ENCODE measurements around the gene PDGFB.

The PDGFB gene

DNA sequence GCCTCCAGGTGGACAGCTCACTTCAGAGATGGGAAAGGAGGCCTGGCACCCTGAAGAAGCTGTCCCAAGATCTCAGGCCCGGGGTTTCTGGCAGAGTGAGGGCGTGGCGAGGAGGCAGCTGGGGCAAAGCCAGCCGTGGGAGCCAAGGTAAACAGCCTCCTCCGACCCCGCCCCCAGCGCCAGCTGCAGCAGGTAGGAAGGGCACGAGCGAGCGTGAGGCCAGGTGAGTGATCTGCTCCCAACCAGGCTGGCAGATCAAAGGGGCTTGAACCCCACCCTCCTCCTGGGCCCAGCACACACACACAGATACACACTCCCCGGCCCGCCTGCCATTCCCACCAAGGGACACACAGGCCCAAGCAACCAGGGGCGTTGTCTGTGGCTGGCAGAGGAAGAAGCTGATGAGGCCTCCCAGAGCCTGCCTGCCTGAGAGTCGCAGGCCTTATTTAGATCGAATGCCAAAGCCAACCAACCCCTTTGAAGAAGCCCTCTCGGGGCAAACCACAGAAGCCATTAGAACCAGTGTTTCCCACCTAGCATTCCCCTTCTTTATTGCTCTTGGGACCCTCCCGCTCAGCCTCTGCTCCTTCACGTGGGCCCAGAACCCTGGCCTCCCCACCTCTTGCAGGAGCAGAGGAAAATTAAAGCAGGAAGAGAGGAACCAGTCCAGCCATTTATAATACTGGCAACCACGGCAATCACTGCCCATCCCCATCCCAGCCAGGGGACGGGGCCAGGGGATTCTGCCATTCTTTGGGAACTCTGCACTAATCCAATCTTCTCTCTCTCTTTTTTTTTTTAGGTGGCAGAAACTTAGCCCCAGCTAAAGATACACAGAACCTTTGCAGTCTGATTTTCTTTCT, 5.0 kb downstream of the PDGFB start:
- no peaks in the 10 kb centered on the region for H3K79me2 ChIP-seq (ENCODE audit: insufficient read depth, low read length)
- TF ChIP-seq, protein P1, sequence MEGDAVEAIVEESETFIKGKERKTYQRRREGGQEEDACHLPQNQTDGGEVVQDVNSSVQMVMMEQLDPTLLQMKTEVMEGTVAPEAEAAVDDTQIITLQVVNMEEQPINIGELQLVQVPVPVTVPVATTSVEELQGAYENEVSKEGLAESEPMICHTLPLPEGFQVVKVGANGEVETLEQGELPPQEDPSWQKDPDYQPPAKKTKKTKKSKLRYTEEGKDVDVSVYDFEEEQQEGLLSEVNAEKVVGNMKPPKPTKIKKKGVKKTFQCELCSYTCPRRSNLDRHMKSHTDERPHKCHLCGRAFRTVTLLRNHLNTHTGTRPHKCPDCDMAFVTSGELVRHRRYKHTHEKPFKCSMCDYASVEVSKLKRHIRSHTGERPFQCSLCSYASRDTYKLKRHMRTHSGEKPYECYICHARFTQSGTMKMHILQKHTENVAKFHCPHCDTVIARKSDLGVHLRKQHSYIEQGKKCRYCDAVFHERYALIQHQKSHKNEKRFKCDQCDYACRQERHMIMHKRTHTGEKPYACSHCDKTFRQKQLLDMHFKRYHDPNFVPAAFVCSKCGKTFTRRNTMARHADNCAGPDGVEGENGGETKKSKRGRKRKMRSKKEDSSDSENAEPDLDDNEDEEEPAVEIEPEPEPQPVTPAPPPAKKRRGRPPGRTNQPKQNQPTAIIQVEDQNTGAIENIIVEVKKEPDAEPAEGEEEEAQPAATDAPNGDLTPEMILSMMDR (IDR thresholded peaks at IDR 0.05; ENCODE audit: low read length): no peak
- no peak for TF ChIP-seq EZH2 (IDR thresholded peaks at IDR 0.05; ENCODE audit: borderline replicate concordance, low read length)
- no peaks in the 10 kb centered on the region for H3K9me3 ChIP-seq (ENCODE audit: low read length)
- H3F3A ChIP-seq (ENCODE audit: insufficient read depth, low read length): no peaks in the 10 kb centered on the region
- no peak overlapping the region for H3K4me3 ChIP-seq (ENCODE audit: low read depth, low read length, poor library complexity, severe bottlenecking)
- no peaks in the 10 kb centered on the region for H3K4me1 ChIP-seq (ENCODE audit: insufficient read depth, low read length, severe bottlenecking)
- no peak overlapping the region for H3K9ac ChIP-seq (ENCODE audit: low read length)
- no peaks in the 10 kb centered on the region for H3K36me3 ChIP-seq (ENCODE audit: insufficient read depth, low read length)
- no peaks in the 10 kb centered on the region for H3K9me2 ChIP-seq (ENCODE audit: low read depth, low read length)
- no peaks in the 10 kb centered on the region for H4K20me1 ChIP-seq (ENCODE audit: insufficient read depth, low read length)
- no peak overlapping the region for H3K4me2 ChIP-seq (ENCODE audit: low read length)
- H3K27me3 ChIP-seq (ENCODE audit: insufficient read depth, low read length): peaks cover 12% of the 10 kb centered on the region; the same call in 1 of the 2 replicates
- H3K27ac ChIP-seq (ENCODE audit: low read depth, low read length, poor library complexity, severe bottlenecking): no peak overlapping the region
- no peak overlapping the region for H2AFZ ChIP-seq (ENCODE audit: low read length)

DNA sequence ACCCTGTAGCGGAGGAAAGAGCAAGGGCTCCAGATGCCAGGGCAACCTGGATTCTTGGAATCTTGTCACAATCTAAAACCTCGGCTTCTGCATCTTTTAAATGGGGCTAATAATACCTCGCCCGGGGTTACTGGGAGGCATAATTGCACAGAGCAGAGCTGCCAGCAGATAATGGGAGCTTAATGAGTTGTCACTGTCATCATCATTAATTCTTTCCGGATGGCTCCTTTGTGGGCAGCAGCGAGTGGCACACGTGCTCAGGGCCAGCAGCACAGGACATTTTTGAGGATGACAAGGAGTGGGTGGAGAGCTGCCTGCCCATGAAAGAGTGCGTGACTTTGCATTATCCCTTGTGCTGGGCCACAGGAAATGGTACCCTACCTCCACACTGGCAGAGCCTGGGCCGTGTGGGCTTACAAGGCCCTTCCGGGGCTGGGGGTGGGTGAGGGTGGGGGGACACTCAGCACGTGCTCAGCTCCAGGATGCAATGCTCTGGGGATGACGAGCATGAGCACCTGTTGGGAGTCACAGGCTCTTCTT, 5.7 kb downstream of the PDGFB start:
- TF ChIP-seq, protein P1 (IDR thresholded peaks at IDR 0.05; ENCODE audit: low read length): no peak
- TF ChIP-seq EZH2 (IDR thresholded peaks at IDR 0.05; ENCODE audit: borderline replicate concordance, low read length): no peak
- Histone ChIP-seq H3K9me3 (ENCODE audit: low read length) (no peaks in the 10 kb centered on the region), H3K4me2 (ENCODE audit: low read length) (no peak overlapping the region), H3K9me2 (ENCODE audit: low read depth, low read length) (no peaks in the 10 kb centered on the region), H4K20me1 (ENCODE audit: insufficient read depth, low read length) (no peaks in the 10 kb centered on the region), H3K4me3 (ENCODE audit: low read depth, low read length, poor library complexity, severe bottlenecking) (no peak overlapping the region), H3K27ac (ENCODE audit: low read depth, low read length, poor library complexity, severe bottlenecking) (no peak overlapping the region), H2AFZ (ENCODE audit: low read length) (no peak overlapping the region), H3F3A (ENCODE audit: insufficient read depth, low read length) (no peaks in the 10 kb centered on the region), H3K27me3 (ENCODE audit: insufficient read depth, low read length) (peaks cover 12% of the 10 kb centered on the region; the same call in 1 of the 2 replicates), H3K79me2 (ENCODE audit: insufficient read depth, low read length) (no peaks in the 10 kb centered on the region), H3K36me3 (ENCODE audit: insufficient read depth, low read length) (no peaks in the 10 kb centered on the region), H3K9ac (ENCODE audit: low read length) (no peak overlapping the region), H3K4me1 (ENCODE audit: insufficient read depth, low read length, severe bottlenecking) (no peaks in the 10 kb centered on the region)

DNA sequence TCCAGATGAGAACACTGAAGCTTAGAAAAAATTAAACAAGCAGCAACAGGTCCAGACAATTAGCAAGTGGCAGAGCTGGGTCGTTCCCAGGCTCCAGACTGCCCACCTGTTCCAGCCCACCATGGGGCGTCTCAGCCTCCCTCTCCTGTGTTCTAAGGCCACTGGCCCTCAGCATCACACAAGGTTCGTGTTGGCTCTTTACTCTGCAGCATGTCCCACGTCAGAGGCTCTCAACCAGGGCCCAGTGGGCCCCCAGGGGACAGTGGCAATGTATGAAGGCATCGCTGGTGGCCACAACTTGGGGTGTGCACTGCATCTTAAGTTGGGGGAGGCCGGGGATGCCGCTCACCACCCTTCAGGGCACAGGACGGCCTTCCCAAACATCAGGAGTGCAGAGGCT, 6.2 kb downstream of the PDGFB start:
- no peaks in the 10 kb centered on the region for H3K4me1 ChIP-seq (ENCODE audit: insufficient read depth, low read length, severe bottlenecking)

More for the DNA sequence above, 6.2 kb downstream of the PDGFB start:
- no peak overlapping the region for H3K4me2 ChIP-seq (ENCODE audit: low read length)
- H3K27me3 ChIP-seq (ENCODE audit: insufficient read depth, low read length): peaks cover 12% of the 10 kb centered on the region; the same call in 1 of the 2 replicates
- H3K79me2 ChIP-seq (ENCODE audit: insufficient read depth, low read length): no peaks in the 10 kb centered on the region
- no peak overlapping the region for H3K4me3 ChIP-seq (ENCODE audit: low read depth, low read length, poor library complexity, severe bottlenecking)
- H4K20me1 ChIP-seq (ENCODE audit: insufficient read depth, low read length): no peaks in the 10 kb centered on the region
- no peak overlapping the region for H3K9ac ChIP-seq (ENCODE audit: low read length)
- no peaks in the 10 kb centered on the region for H3K9me3 ChIP-seq (ENCODE audit: low read length)
- no peak overlapping the region for H3K27ac ChIP-seq (ENCODE audit: low read depth, low read length, poor library complexity, severe bottlenecking)
- H3F3A ChIP-seq (ENCODE audit: insufficient read depth, low read length): no peaks in the 10 kb centered on the region
- no peaks in the 10 kb centered on the region for H3K9me2 ChIP-seq (ENCODE audit: low read depth, low read length)
- H2AFZ ChIP-seq (ENCODE audit: low read length): no peak overlapping the region
- TF ChIP-seq, protein P1 (IDR thresholded peaks at IDR 0.05; ENCODE audit: low read length): no peak
- TF ChIP-seq EZH2 (IDR thresholded peaks at IDR 0.05; ENCODE audit: borderline replicate concordance, low read length): no peak
- no peaks in the 10 kb centered on the region for H3K36me3 ChIP-seq (ENCODE audit: insufficient read depth, low read length)
